T-helper 1 cell treated with Interleukin-12 subunit alpha and Interleukin-12 subunit beta and Interleukin-4 antibody, amounts not matched to agents 30 μg/mL and 1 μg/mL, for 36 hours (primary cell): ENCODE data around the gene HIPK1.
"Not testable (repeated sequence)": the region's sequence is repeated elsewhere in the genome, so short reads cannot be mapped to it uniquely, and the experiment has no call there.

Source experiments
- H3K27ac Mint-ChIP-seq: one replicate; pipeline ENCODE4 v1.8.0; 2021; ENCODE audit warnings: mild to moderate bottlenecking, mixed read lengths
- H3K27me3 Mint-ChIP-seq: one replicate; pipeline ENCODE4 v1.8.0; 2021; ENCODE audit warnings: low read depth, mixed read lengths
- H3K36me3 Mint-ChIP-seq: one replicate; pipeline ENCODE4 v1.8.0; 2021; ENCODE audit warnings: low read depth, mixed read lengths
- H3K4me1 Mint-ChIP-seq: one replicate; pipeline ENCODE4 v1.8.0; 2021; ENCODE audit warnings: low read depth, mixed read lengths
- H3K4me3 Mint-ChIP-seq: one replicate; pipeline ENCODE4 v1.8.0; 2021; ENCODE audit warnings: mild to moderate bottlenecking, moderate library complexity, mixed read lengths
- H3K9me3 Mint-ChIP-seq: one replicate; pipeline ENCODE4 v1.8.0; 2021; ENCODE audit warnings: mixed read lengths

HIPK1 gene

DNA sequence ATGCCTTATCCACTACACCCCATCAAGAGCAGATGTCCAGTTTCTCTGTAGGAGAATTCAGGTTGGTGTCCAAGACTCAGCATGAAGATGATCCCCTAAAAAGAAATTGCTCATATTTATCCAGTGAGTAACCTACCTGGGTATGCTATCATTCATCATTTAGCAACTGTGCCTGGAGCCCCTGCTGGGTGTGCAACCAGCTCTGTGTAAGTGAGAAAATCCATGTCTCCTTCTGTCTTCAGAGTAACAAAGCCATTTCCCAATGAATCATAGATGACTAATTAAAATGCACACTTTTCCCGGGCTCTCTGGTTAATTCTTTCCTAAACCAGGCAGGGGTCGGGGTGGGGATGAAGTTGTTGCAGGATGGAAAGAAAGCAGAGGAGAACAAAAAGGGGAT, 86.0 kb downstream of the HIPK1 start:
- H3K4me1 Mint-ChIP-seq = no peaks in the 10 kb centered on the region
- no peaks in the 10 kb centered on the region for H3K36me3 Mint-ChIP-seq
- peaks cover 10% of the 10 kb centered on the region for H3K27me3 Mint-ChIP-seq
- H3K9me3 Mint-ChIP-seq = no peaks in the 10 kb centered on the region
- H3K27ac Mint-ChIP-seq = no peak overlapping the region
- no peak overlapping the region for H3K4me3 Mint-ChIP-seq

- H3K27ac Mint-ChIP-seq, H3K4me1 Mint-ChIP-seq, H3K9me3 Mint-ChIP-seq, H3K4me3 Mint-ChIP-seq, H3K27me3 Mint-ChIP-seq, H3K36me3 Mint-ChIP-seq: not testable (repeated sequence)
Observed at GRCh38 chr1:114019724-114020123, 90.6 kb downstream of the HIPK1 start.

GRCh38 chr1:114021665-114022099, 92.6 kb downstream of the HIPK1 start:
- Mint-ChIP-seq H3K9me3 (no peaks in the 10 kb centered on the region), H3K27ac (no peak overlapping the region), H3K4me3 (no peak overlapping the region), H3K27me3 (no peaks in the 10 kb centered on the region), H3K4me1 (no peaks in the 10 kb centered on the region), H3K36me3 (no peaks in the 10 kb centered on the region)

- H3K27me3 Mint-ChIP-seq = no peaks in the 10 kb centered on the region
- H3K27ac Mint-ChIP-seq = no peak overlapping the region
- no peak overlapping the region for H3K4me3 Mint-ChIP-seq
- H3K9me3 Mint-ChIP-seq = no peaks in the 10 kb centered on the region
- H3K36me3 Mint-ChIP-seq = no peaks in the 10 kb centered on the region
- no peaks in the 10 kb centered on the region for H3K4me1 Mint-ChIP-seq
Observed at GRCh38 chr1:114022877-114023276, 93.8 kb downstream of the HIPK1 start.

DNA sequence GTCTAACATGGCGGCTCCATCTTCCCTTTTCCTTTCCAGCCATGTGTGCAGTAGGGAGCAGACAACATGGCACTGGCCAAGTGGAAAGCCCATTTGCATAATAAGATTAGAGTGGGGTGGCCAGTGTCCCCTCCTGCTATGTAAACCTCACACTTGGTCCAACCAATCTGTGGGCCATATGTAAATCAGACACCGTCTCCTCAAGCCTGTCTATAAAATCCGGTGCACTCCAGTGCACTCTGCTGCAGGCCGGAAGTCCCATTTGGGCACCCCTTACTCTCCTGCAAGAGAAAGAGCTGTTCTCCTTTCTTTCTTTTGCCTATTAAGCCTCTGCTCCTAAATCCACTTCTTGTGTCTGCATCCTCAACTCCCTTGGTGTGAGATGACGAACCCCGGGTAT, 94.3 kb downstream of the HIPK1 start:
- H3K4me1 Mint-ChIP-seq = no peaks in the 10 kb centered on the region
- no peak overlapping the region for H3K4me3 Mint-ChIP-seq
- H3K27me3 Mint-ChIP-seq = no peaks in the 10 kb centered on the region
- H3K27ac Mint-ChIP-seq = no peak overlapping the region
- no peaks in the 10 kb centered on the region for H3K9me3 Mint-ChIP-seq
- H3K36me3 Mint-ChIP-seq = no peaks in the 10 kb centered on the region

GRCh38 chr1:114024049-114024448, 94.9 kb downstream of the HIPK1 start:
- no peaks in the 10 kb centered on the region for H3K4me1 Mint-ChIP-seq
- no peaks in the 10 kb centered on the region for H3K27me3 Mint-ChIP-seq
- no peak overlapping the region for H3K4me3 Mint-ChIP-seq
- H3K9me3 Mint-ChIP-seq = no peaks in the 10 kb centered on the region
- H3K27ac Mint-ChIP-seq = no peak overlapping the region
- no peaks in the 10 kb centered on the region for H3K36me3 Mint-ChIP-seq

GRCh38 chr1:114025609-114026401, 96.7 kb downstream of the HIPK1 start:
- no peak overlapping the region for H3K27ac Mint-ChIP-seq

GRCh38 chr1:114026797-114027196, 97.7 kb downstream of the HIPK1 start:
- H3K4me3 Mint-ChIP-seq = no peak overlapping the region
- no peaks in the 10 kb centered on the region for H3K4me1 Mint-ChIP-seq
- no peak overlapping the region for H3K27ac Mint-ChIP-seq
- no peaks in the 10 kb centered on the region for H3K36me3 Mint-ChIP-seq
- H3K9me3 Mint-ChIP-seq = no peaks in the 10 kb centered on the region
- H3K27me3 Mint-ChIP-seq = no peaks in the 10 kb centered on the region

More at GRCh38 chr1:114025609-114026401, 96.7 kb downstream of the HIPK1 start:
- Mint-ChIP-seq H3K36me3 (no peaks in the 10 kb centered on the region), H3K4me1 (no peaks in the 10 kb centered on the region), H3K27me3 (no peaks in the 10 kb centered on the region), H3K4me3 (no peak overlapping the region), H3K9me3 (no peaks in the 10 kb centered on the region)
